IMR-90 (cell line): Measurements from ENCODE around the gene S100Z.

Source experiments
- CEBPB ChIP-seq: IDR thresholded peaks from 2 replicates; pipeline ENCODE4 v1.6.1; 2012; ENCODE audit warnings: low read depth, low read length, improper control_type of control experiment
- CHD1 ChIP-seq: IDR thresholded peaks from 2 replicates; pipeline ENCODE4 v1.6.1; 2012; ENCODE audit warnings: low read depth, low read length, improper control_type of control experiment
- CTCF ChIP-seq: conservative IDR thresholded peaks from 2 replicates; pipeline ENCODE4 v1.5.1; 2012; ENCODE audit warnings: mild to moderate bottlenecking, low read depth, low read length, improper control_type of control experiment
- MAZ ChIP-seq: IDR thresholded peaks from 2 replicates; pipeline ENCODE4 v1.6.1; 2012; ENCODE audit warnings: low read depth, mild to moderate bottlenecking, low read length, improper control_type of control experiment, moderate library complexity, borderline replicate concordance
- POLR2A ChIP-seq: IDR thresholded peaks from 2 replicates; pipeline ENCODE4 v1.6.1; 2012; ENCODE audit warnings: mild to moderate bottlenecking, low read depth, low read length
- RAD21 ChIP-seq: IDR thresholded peaks from 2 replicates; pipeline ENCODE4 v1.6.1; 2012; ENCODE audit warnings: low read length, improper control_type of control experiment
- RCOR1 ChIP-seq: IDR thresholded peaks from 2 replicates; pipeline ENCODE4 v1.6.1; 2012; ENCODE audit warnings: mild to moderate bottlenecking, low read length, improper control_type of control experiment; ENCODE audit not compliant: insufficient replicate concordance
- RFX5 ChIP-seq: IDR thresholded peaks from 2 replicates; pipeline ENCODE4 v1.8.0; 2012; ENCODE audit warnings: low read depth, mild to moderate bottlenecking, low read length, moderate library complexity
- SMC3 ChIP-seq: fragments of 150-350 bp; IDR thresholded peaks from 2 replicates; pipeline ENCODE4 v1.6.1; 2016; ENCODE audit warnings: low read depth, mild to moderate bottlenecking, antibody characterized with exemption, low read length, moderate library complexity
- USF2 ChIP-seq: fragments of 150-350 bp; IDR thresholded peaks from 2 replicates; pipeline ENCODE4 v1.6.1; 2017; ENCODE audit warnings: mild to moderate bottlenecking, antibody characterized with exemption, low read length, low read depth

GRCh38 chr5:76845890-76846289, 3.9 kb upstream of the S100Z start:
- TF ChIP-seq CTCF (no peak), POLR2A (no peak), CHD1 (no peak), MAZ (no peak), CEBPB (no peak), SMC3 (no peak), RCOR1 (no peak), USF2 (no peak), RAD21 (no peak), RFX5 (no peak)
